ENCODE measurements around the gene HOXD9.
A peak's percentile ranks its signal among the peaks of the same experiment; 100 is the strongest.

Gene HOXD9

GRCh38 chr2:176131848-176132158, 9.3 kb downstream of the HOXD9 start:
- no peaks in the 10 kb centered on the region for H3K79me2 ChIP-seq
- peaks cover 4% of the 10 kb centered on the region for H3K9me3 ChIP-seq (ENCODE audit: control insufficient read depth, low read length)
- H3K4me1 ChIP-seq, result no peaks in the 10 kb centered on the region
- no peak overlapping the region for H3K27ac ChIP-seq
- no peak overlapping the region for H2AFZ ChIP-seq
- H3K36me3 ChIP-seq (ENCODE audit: control insufficient read depth, insufficient read depth, low read length), result no peaks in the 10 kb centered on the region
- no peak for TF ChIP-seq CTCF (IDR thresholded peaks at IDR 0.05)
- peaks cover 25% of the 10 kb centered on the region for H3K27me3 ChIP-seq (ENCODE audit: control insufficient read depth, insufficient read depth, low read length)
- no peak overlapping the region for H3K4me3 ChIP-seq (ENCODE audit: low read depth, low read length)
- no peak overlapping the region for H3K9ac ChIP-seq
- no peak overlapping the region for H3K4me2 ChIP-seq (ENCODE audit: low read length)

GRCh38 chr2:176132205-176133171, 10.0 kb downstream of the HOXD9 start:
- Histone ChIP-seq H2AFZ (no peak overlapping the region), H3K4me1 (no peaks in the 10 kb centered on the region), H3K4me3 (ENCODE audit: low read depth, low read length) (peak overlapping the region; percentile 3), H3K27me3 (ENCODE audit: control insufficient read depth, insufficient read depth, low read length) (peaks cover 30% of the 10 kb centered on the region), H3K4me2 (ENCODE audit: low read length) (no peak overlapping the region), H3K9ac (no peak overlapping the region), H3K79me2 (no peaks in the 10 kb centered on the region), H3K9me3 (ENCODE audit: control insufficient read depth, low read length) (peaks cover 4% of the 10 kb centered on the region), H3K36me3 (ENCODE audit: control insufficient read depth, insufficient read depth, low read length) (no peaks in the 10 kb centered on the region), H3K27ac (no peak overlapping the region)
- no peak for TF ChIP-seq CTCF (IDR thresholded peaks at IDR 0.05)

- Histone ChIP-seq H2AFZ (no peak overlapping the region), H3K27me3 (ENCODE audit: control insufficient read depth, insufficient read depth, low read length) (peaks cover 25% of the 10 kb centered on the region), H3K36me3 (ENCODE audit: control insufficient read depth, insufficient read depth, low read length) (no peaks in the 10 kb centered on the region), H3K4me1 (no peaks in the 10 kb centered on the region), H3K79me2 (no peaks in the 10 kb centered on the region), H3K4me3 (ENCODE audit: low read depth, low read length) (no peak overlapping the region), H3K27ac (no peak overlapping the region), H3K9ac (no peak overlapping the region), H3K4me2 (ENCODE audit: low read length) (no peak overlapping the region), H3K9me3 (ENCODE audit: control insufficient read depth, low read length) (peaks cover 4% of the 10 kb centered on the region)
- TF ChIP-seq CTCF (IDR thresholded peaks at IDR 0.05), result no peak
Observed at GRCh38 chr2:176133389-176133788, 10.9 kb downstream of the HOXD9 start.

GRCh38 chr2:176134035-176134434, 11.5 kb downstream of the HOXD9 start:
- Histone ChIP-seq H2AFZ (no peak overlapping the region), H3K27me3 (ENCODE audit: control insufficient read depth, insufficient read depth, low read length) (peaks cover 24% of the 10 kb centered on the region), H3K36me3 (ENCODE audit: control insufficient read depth, insufficient read depth, low read length) (no peaks in the 10 kb centered on the region), H3K4me2 (ENCODE audit: low read length) (no peak overlapping the region), H3K4me3 (ENCODE audit: low read depth, low read length) (no peak overlapping the region), H3K27ac (no peak overlapping the region), H3K4me1 (no peaks in the 10 kb centered on the region), H3K9me3 (ENCODE audit: control insufficient read depth, low read length) (peaks cover 4% of the 10 kb centered on the region), H3K79me2 (no peaks in the 10 kb centered on the region), H3K9ac (no peak overlapping the region)
- no peak for TF ChIP-seq CTCF (IDR thresholded peaks at IDR 0.05)

- H3K9ac ChIP-seq, result no peak overlapping the region
- H3K9me3 ChIP-seq (ENCODE audit: control insufficient read depth, low read length), result peaks cover 4% of the 10 kb centered on the region
Observed at GRCh38 chr2:176135035-176135440, 12.5 kb downstream of the HOXD9 start.

More at GRCh38 chr2:176135035-176135440, 12.5 kb downstream of the HOXD9 start:
- Histone ChIP-seq H3K4me1 (no peaks in the 10 kb centered on the region), H2AFZ (no peak overlapping the region), H3K4me2 (ENCODE audit: low read length) (no peak overlapping the region), H3K36me3 (ENCODE audit: control insufficient read depth, insufficient read depth, low read length) (no peaks in the 10 kb centered on the region), H3K27ac (no peak overlapping the region), H3K4me3 (ENCODE audit: low read depth, low read length) (no peak overlapping the region), H3K27me3 (ENCODE audit: control insufficient read depth, insufficient read depth, low read length) (peaks cover 24% of the 10 kb centered on the region), H3K79me2 (no peaks in the 10 kb centered on the region)
- no peak for TF ChIP-seq CTCF (IDR thresholded peaks at IDR 0.05)
